K562 (cell line): ENCODE results near the gene DAGLA.

Experiments
- CHD2 ChIP-seq: IDR thresholded peaks from 2 replicates; pipeline ENCODE4 v1.6.1; 2011; ENCODE audit warnings: low read depth, low read length
- CTCF ChIP-seq, 3 experiments: IDR thresholded peaks in 2 of 3; conservative IDR thresholded peaks in 1 of 3; 2 replicates each; pipeline ENCODE4 v1.5.1; 2011 to 2012; ENCODE audit warnings: low read length in 3 of 3, mild to moderate bottlenecking in 3 of 3, control low read depth in 2 of 3, improper control_type of control experiment in 1 of 3, inconsistent platforms in 1 of 3, low read depth in 1 of 3, mixed read lengths in 1 of 3, moderate library complexity in 1 of 3; ENCODE audit not compliant: insufficient read depth in 2 of 3
- FOXO4 ChIP-seq: fragments of 450-650 bp; formaldehyde crosslinking; IDR thresholded peaks from 2 replicates; pipeline ENCODE4 v1.4.0; 2020; ENCODE audit warnings: mild to moderate bottlenecking, moderate library complexity
- GATAD2B ChIP-seq: fragments of 450-650 bp; IDR thresholded peaks from 2 replicates; pipeline ENCODE4 v1.6.1; 2017; ENCODE audit warnings: mild to moderate bottlenecking, borderline replicate concordance
- POLR2A ChIP-seq: fragments of 450-650 bp; conservative IDR thresholded peaks from 2 replicates; pipeline ENCODE4 v1.6.1; 2016
- POLR2AphosphoS5 ChIP-seq: IDR thresholded peaks from 2 replicates; pipeline ENCODE4 v1.6.1; 2011; ENCODE audit warnings: mild to moderate bottlenecking, low read depth, low read length, moderate library complexity; ENCODE audit not compliant: control insufficient read depth, insufficient read depth
- SP1 ChIP-seq: sonication (generic); formaldehyde crosslinking; IDR thresholded peaks from 2 replicates; pipeline ENCODE4 v1.8.1; 2022; ENCODE audit warnings: mild to moderate bottlenecking, missing genetic modification reagents
- TBP ChIP-seq: optimal IDR thresholded peaks from 2 replicates; pipeline ENCODE3; 2011; ENCODE audit warnings: low read depth, low read length, improper control_type of control experiment
- TFAM ChIP-seq: fragments of 250-450 bp; sonication (Bioruptor Pico); conservative IDR thresholded peaks from 2 replicates; pipeline ENCODE4 v1.5.0; 2021; ENCODE audit warnings: mild to moderate bottlenecking, moderate library complexity
- ZFP91 ChIP-seq: sonication (generic); formaldehyde crosslinking; IDR thresholded peaks from 2 replicates; pipeline ENCODE4 v1.8.0; 2022; ENCODE audit warnings: mild to moderate bottlenecking, missing genetic modification reagents

- no peak for TF ChIP-seq CTCF (IDR thresholded peaks at IDR 0.05 in 2 of 3, conservative IDR thresholded peaks at IDR 0.05 in 1 of 3; ENCODE audit: insufficient read depth in 2 of 3, low read depth in 1 of 3, low read length in 3 of 3)
- TF ChIP-seq FOXO4 (CRISPR knock-in tag), result no peak
- TF ChIP-seq POLR2AphosphoS5, result no peak
- no peak for TF ChIP-seq POLR2A
- TF ChIP-seq TBP, result no peak
- no peak for TF ChIP-seq ZFP91 (CRISPR knock-in tag)
- no peak for TF ChIP-seq SP1 (CRISPR knock-in tag)
- no peak for TF ChIP-seq CHD2
- TF ChIP-seq TFAM, result no peak
- no peak for TF ChIP-seq GATAD2B
These were observed 39.8 kb downstream of the DAGLA start for GRCh38 chr11:61719978-61720377.
